Ascending aorta (tissue), 2 donors: ENCODE data around the gene PELI3. TPM values are rescaled to one million over a fixed set of nuclear protein-coding genes. Genes with fewer than 3 reads are reported as not detected.
A peak's percentile ranks its signal among the peaks of the same experiment; 100 is the strongest.
"Not testable (repeated sequence)": the region's sequence is repeated elsewhere in the genome, so short reads cannot be mapped to it uniquely, and the experiment has no call there.

Experiments
- DNase-seq, 2 donors: peaks; one replicate each; pipeline ENCODE4 v3.0.0-alpha.2; 2019; ENCODE audit warnings: low spot score in 2 of 2
- H3K27ac ChIP-seq, 2 donors: fragments of 200-600 bp; sonication (generic); one replicate each; pipeline ENCODE4 v1.5.1; 2016 to 2017; ENCODE audit warnings: mild to moderate bottlenecking in 1 of 2
- H3K27me3 ChIP-seq: fragments of 200-600 bp; sonication (generic); one replicate; pipeline ENCODE4 v1.5.1; 2017
- H3K36me3 ChIP-seq, 2 donors: fragments of 200-600 bp; sonication (generic); one replicate each; pipeline ENCODE4 v1.5.1; 2016
- H3K4me1 ChIP-seq, 2 donors: fragments of 200-600 bp; sonication (generic); one replicate each; pipeline ENCODE4 v1.5.1; 2016 to 2017; ENCODE audit warnings: mild to moderate bottlenecking in 1 of 2
- H3K4me3 ChIP-seq, 2 donors: fragments of 200-600 bp; sonication (generic); one replicate each; pipeline ENCODE4 v1.5.1; 2016 to 2017; ENCODE audit warnings: mild to moderate bottlenecking in 1 of 2
- H3K9me3 ChIP-seq, 2 donors: fragments of 200-600 bp; sonication (generic); one replicate each; pipeline ENCODE4 v1.5.1; 2016
- CTCF ChIP-seq, 3 experiments: fragments of 200-600 bp in 2 of 3; fragments of 450-650 bp in 1 of 3; sonication (generic) in 2 of 3; IDR thresholded peaks; one replicate each; pipeline ENCODE4 v1.5.1; 2016 to 2019; ENCODE audit warnings: antibody characterized with exemption in 3 of 3, mild to moderate bottlenecking in 1 of 3, moderate library complexity in 1 of 3
- intact Hi-C: fragments of 100-400 bp; cut with DNase I; formaldehyde crosslinking; loops from one replicate; pipeline ENCODE4 v1.15.1; 2023
- total RNA-seq: library from RNA; depleted of rRNA; stranded (reverse); fragments of >200 nt; gene quantifications from one replicate; pipeline ENCODE4 v1.1.0, GENCODE V29; 2016

The PELI3 gene
- total RNA-seq, 1 donor from 2014 or later: 13.2 TPM

GRCh38 chr11:66420671-66421476 is 45.8 kb upstream of the PELI3 start, which contains the start of gene NPAS4:
Gene NPAS4, plus strand, starts transcription at chr11:66421035. Its CDS starts 145 bp downstream, at chr11:66421180.
- H3K27me3 ChIP-seq: no peaks in the 10 kb centered on the region
- TF ChIP-seq CTCF (IDR thresholded peaks at IDR 0.05): no peak
- peaks cover 27 to 29% of the 10 kb centered on the region in 2 donors for H3K36me3 ChIP-seq
- intact Hi-C loops: loop anchor here (2.0 kb wide), 1 partner anchor 132 kb away; the partner anchor contains the start of gene YIF1A
- no peaks in the 10 kb centered on the region for H3K9me3 ChIP-seq
- H3K27ac ChIP-seq: peak within 1 kb of the TSS; percentile 21 to 62
- H3K4me1 ChIP-seq: peaks cover 22 to 42% of the 10 kb centered on the region in 2 donors
- H3K4me3 ChIP-seq: peak within 1 kb of the TSS in 1 of 2 donors; percentile 37
- DNase-seq: peak in 1 of 2 donors; percentile 69

- no peaks in the 10 kb centered on the region for H3K9me3 ChIP-seq
- peaks cover 22 to 42% of the 10 kb centered on the region in 2 donors for H3K4me1 ChIP-seq
- peak overlapping the region; percentile 21 to 62 for H3K27ac ChIP-seq
- no peak for TF ChIP-seq CTCF (IDR thresholded peaks at IDR 0.05)
- H3K36me3 ChIP-seq: peaks cover 27 to 29% of the 10 kb centered on the region in 2 donors
- no peaks in the 10 kb centered on the region for H3K27me3 ChIP-seq
- DNase-seq: peak; percentile 40 to 96
- peak overlapping the region in 1 of 2 donors; percentile 37 for H3K4me3 ChIP-seq
- intact Hi-C loops: loop anchor here (2.0 kb wide), 1 partner anchor 133 kb away; the partner anchor contains the start of gene YIF1A
Measured at GRCh38 chr11:66421492-66422205, 45.1 kb upstream of the PELI3 start.

GRCh38 chr11:66426314-66426713 is 40.4 kb upstream of the PELI3 start:
- DNase-seq: no peak
- peaks cover 27 to 29% of the 10 kb centered on the region in 2 donors for H3K36me3 ChIP-seq
- H3K27me3 ChIP-seq: no peaks in the 10 kb centered on the region
- peaks cover 0 to under 1% of the 10 kb centered on the region in 2 donors for H3K4me1 ChIP-seq
- TF ChIP-seq CTCF (IDR thresholded peaks at IDR 0.05): no peak
- no peaks in the 10 kb centered on the region for H3K9me3 ChIP-seq
- intact Hi-C loops: no loop called here
- no peak overlapping the region for H3K4me3 ChIP-seq
- H3K27ac ChIP-seq: no peak overlapping the region

GRCh38 chr11:66428933-66429332 is 37.8 kb upstream of the PELI3 start:
- no peak for DNase-seq
- TF ChIP-seq CTCF (IDR thresholded peaks at IDR 0.05): no peak
- no peak overlapping the region for H3K4me3 ChIP-seq
- intact Hi-C loops: no loop called here
- H3K36me3 ChIP-seq: peaks cover 10 to 20% of the 10 kb centered on the region in 2 donors
- no peaks in the 10 kb centered on the region for H3K9me3 ChIP-seq
- no peak overlapping the region for H3K27ac ChIP-seq
- no peaks in the 10 kb centered on the region for H3K27me3 ChIP-seq
- no peaks in the 10 kb centered on the region for H3K4me1 ChIP-seq

GRCh38 chr11:66429983-66430602 is 36.6 kb upstream of the PELI3 start:
- DNase-seq: peak in 1 of 2 donors; percentile 84
- no peaks in the 10 kb centered on the region for H3K9me3 ChIP-seq
- H3K4me1 ChIP-seq: no peaks in the 10 kb centered on the region
- peaks cover 0 to 16% of the 10 kb centered on the region in 2 donors for H3K36me3 ChIP-seq
- H3K27ac ChIP-seq: no peak overlapping the region
- intact Hi-C loops: loop anchor here (1.0 kb wide), 1 partner anchor 22 kb away; no protein-coding TSS in a partner anchor
- no peak overlapping the region for H3K4me3 ChIP-seq
- TF ChIP-seq CTCF (IDR thresholded peaks at IDR 0.05): peak; percentile 66 to 86 (median 80)
- no peaks in the 10 kb centered on the region for H3K27me3 ChIP-seq

GRCh38 chr11:66431287-66431686 is 35.4 kb upstream of the PELI3 start:
- H3K4me1 ChIP-seq, H3K9me3 ChIP-seq, H3K4me3 ChIP-seq, DNase-seq, H3K27me3 ChIP-seq, intact Hi-C loops, H3K27ac ChIP-seq: not testable (repeated sequence)
- peaks cover 7 to 28% of the 10 kb centered on the region in 2 donors for H3K36me3 ChIP-seq

GRCh38 chr11:66431871-66432329 is 34.8 kb upstream of the PELI3 start:
- DNase-seq, H3K27ac ChIP-seq, intact Hi-C loops, H3K4me1 ChIP-seq, H3K27me3 ChIP-seq, H3K9me3 ChIP-seq, H3K4me3 ChIP-seq: not testable (repeated sequence)
- H3K36me3 ChIP-seq: peaks cover 13 to 33% of the 10 kb centered on the region in 2 donors
